Inferior parietal cortex (tissue), 1 donor: ENCODE results near the gene ZDHHC23.

ENCODE experiments used
- DNase-seq: peaks from one replicate; pipeline ENCODE4 v3.0.0-alpha.2; 2016; ENCODE audit errors: extremely low spot score

Gene ZDHHC23

DNA sequence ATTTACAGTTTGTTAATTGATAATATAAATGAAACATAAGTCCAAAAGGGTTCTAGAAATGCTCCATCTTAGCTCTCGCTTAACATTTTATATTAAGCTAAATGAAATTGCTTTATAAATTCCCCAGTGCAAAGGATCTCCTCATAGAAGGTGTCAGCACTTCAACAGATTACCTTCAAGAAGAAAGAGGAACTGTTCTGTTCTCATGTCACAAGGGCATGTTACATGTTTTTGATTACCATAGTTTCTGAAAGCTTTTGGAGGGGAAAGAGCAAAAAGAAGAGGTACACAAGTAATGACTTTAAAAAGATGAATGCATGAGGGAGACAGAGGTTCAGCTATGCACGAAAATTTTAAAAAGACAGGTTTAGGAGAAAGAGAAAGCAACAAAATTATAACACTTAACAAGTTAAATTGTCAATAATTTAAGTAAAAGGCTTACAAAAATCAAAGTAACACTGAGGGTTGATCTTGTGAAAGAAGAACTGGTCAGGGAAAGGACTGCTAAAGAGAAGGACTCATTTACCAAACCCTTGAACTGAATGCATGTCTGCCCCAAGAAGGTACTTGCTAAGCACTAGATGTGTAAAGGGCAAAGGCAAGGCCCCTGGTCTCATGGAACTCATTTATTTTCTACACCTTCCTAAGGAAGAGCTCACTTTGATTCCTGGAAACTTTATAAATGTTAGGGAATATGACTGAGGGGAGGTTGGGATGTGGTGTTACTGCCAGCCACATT lies 63.4 kb downstream of the ZDHHC23 start:
- no peak for DNase-seq
